ENCODE data around the gene TMEM51.

Gene TMEM51

DNA sequence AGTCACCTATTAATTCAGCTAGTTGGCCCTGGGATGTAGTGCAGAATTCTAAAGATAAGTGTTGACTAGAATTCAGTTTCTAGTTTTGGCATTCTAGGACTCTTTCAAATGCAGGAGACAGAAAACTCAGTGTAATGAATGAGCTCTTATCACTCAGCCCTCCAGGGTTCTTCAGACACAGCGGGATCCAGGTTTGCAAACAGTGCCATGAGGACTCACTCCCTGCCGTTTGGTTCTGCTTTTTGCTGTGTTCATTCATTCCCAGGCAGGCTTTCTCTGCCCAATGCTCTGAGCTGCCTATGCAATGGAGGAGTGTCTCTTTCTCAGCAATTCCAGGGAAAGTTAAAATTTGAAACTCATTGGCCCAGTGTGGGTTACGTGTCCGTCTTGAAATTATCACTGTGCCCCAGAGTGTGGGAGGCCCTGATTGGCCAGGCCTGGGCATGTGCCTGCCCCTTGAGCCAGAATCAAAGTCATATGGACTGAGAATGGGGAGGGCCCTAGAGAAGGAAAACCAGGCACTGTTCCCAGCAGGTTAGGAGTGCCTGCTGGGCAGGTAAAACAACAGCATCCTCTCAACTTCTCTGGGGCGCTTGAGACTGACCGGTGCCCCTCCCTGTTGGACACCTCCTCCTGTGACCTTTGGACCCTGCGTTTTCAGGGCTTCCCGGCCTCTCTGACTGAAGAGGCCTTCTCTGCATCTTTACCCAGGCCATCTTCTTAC lies 43.4 kb downstream of the TMEM51 start:
- DNase-seq (ENCODE audit: low spot score) = no peak
- H3K27ac ChIP-seq = peak overlapping the region; percentile 10; the same call in 1 of the 2 replicates
- TF ChIP-seq, protein P1, sequence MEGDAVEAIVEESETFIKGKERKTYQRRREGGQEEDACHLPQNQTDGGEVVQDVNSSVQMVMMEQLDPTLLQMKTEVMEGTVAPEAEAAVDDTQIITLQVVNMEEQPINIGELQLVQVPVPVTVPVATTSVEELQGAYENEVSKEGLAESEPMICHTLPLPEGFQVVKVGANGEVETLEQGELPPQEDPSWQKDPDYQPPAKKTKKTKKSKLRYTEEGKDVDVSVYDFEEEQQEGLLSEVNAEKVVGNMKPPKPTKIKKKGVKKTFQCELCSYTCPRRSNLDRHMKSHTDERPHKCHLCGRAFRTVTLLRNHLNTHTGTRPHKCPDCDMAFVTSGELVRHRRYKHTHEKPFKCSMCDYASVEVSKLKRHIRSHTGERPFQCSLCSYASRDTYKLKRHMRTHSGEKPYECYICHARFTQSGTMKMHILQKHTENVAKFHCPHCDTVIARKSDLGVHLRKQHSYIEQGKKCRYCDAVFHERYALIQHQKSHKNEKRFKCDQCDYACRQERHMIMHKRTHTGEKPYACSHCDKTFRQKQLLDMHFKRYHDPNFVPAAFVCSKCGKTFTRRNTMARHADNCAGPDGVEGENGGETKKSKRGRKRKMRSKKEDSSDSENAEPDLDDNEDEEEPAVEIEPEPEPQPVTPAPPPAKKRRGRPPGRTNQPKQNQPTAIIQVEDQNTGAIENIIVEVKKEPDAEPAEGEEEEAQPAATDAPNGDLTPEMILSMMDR (conservative IDR thresholded peaks at IDR 0.05; ENCODE audit: low read depth) = no peak
- CTCF ChIA-PET = interaction anchor here (0.6 to 1.5 kb wide), 2 partner anchors 44 to 58 kb away, joined by 4 read pairs; no protein-coding TSS in a partner anchor
- POLR2A ChIA-PET (ENCODE audit: low non-redundant PET) = no interaction called here

GRCh38 chr1:15197591-15198447 lies 44.3 kb downstream of the TMEM51 start:
- H3K27ac ChIP-seq = no peak overlapping the region; the same call in 1 of the 2 replicates
- TF ChIP-seq, protein P1 (conservative IDR thresholded peaks at IDR 0.05; ENCODE audit: low read depth) = no peak
- CTCF ChIA-PET = interaction anchor here (0.6 to 1.5 kb wide), 2 partner anchors 45 to 58 kb away, joined by 4 read pairs; no protein-coding TSS in a partner anchor
- no peak for DNase-seq (ENCODE audit: low spot score)
- POLR2A ChIA-PET (ENCODE audit: low non-redundant PET) = no interaction called here

GRCh38 chr1:15198684-15199083 lies 45.1 kb downstream of the TMEM51 start:
- no peak overlapping the region for H3K27ac ChIP-seq
- DNase-seq (ENCODE audit: low spot score) = no peak
- TF ChIP-seq, protein P1 (conservative IDR thresholded peaks at IDR 0.05; ENCODE audit: low read depth) = no peak
- POLR2A ChIA-PET (ENCODE audit: low non-redundant PET) = no interaction called here
- CTCF ChIA-PET = no interaction called here

- ChIA-PET POLR2A (ENCODE audit: low non-redundant PET) (no interaction called here), CTCF (interaction anchor here (1.1 kb wide), 1 partner anchor 49 kb away, joined by 3 read pairs; no protein-coding TSS in a partner anchor)
- DNase-seq (ENCODE audit: low spot score) = no peak
- TF ChIP-seq, protein P1 (conservative IDR thresholded peaks at IDR 0.05; ENCODE audit: low read depth) = no peak
- no peak overlapping the region for H3K27ac ChIP-seq
These were observed 47.7 kb downstream of the TMEM51 start for GRCh38 chr1:15201221-15201620.

- TF ChIP-seq, protein P1 (conservative IDR thresholded peaks at IDR 0.05; ENCODE audit: low read depth) = no peak
- ChIA-PET POLR2A (ENCODE audit: low non-redundant PET) (interaction anchor here (0.6 kb wide), 1 partner anchor 49 kb away, joined by 3 read pairs; no protein-coding TSS in a partner anchor), CTCF (interaction anchor here (0.5 kb wide), 1 partner anchor 50 kb away, joined by 3 read pairs; no protein-coding TSS in a partner anchor)
- H3K27ac ChIP-seq = no peak overlapping the region
- DNase-seq (ENCODE audit: low spot score) = no peak
These were observed 48.5 kb downstream of the TMEM51 start for GRCh38 chr1:15201849-15202551.

DNA sequence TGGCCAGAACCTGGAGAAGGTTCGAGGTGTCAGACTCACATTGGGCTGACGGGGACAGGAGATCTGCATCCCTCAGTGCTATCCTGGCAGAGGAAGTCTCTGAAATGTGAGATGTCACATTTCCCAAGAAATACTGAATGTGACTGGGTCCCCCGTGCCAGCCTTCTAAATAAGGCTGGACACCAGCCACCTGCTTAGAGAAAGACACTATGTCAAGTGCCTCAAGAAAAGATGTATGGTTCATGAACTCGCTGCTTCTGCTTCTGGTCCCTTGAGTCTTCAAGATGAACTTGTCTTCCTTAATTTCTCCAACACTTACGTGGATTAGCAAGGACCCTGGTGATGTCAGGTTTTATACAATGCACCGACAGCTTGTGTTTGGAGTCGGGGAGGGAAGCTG lies 51.4 kb downstream of the TMEM51 start:
- no peak overlapping the region for H3K27ac ChIP-seq
- ChIA-PET POLR2A (ENCODE audit: low non-redundant PET) (no interaction called here), CTCF (no interaction called here)
- TF ChIP-seq, protein P1 (conservative IDR thresholded peaks at IDR 0.05; ENCODE audit: low read depth) = no peak
- DNase-seq (ENCODE audit: low spot score) = no peak

Data from RWPE1 (cell line).